Tongue (tissue), 2 donors: ENCODE results near the gene UST. TPM values are rescaled to one million over a fixed set of nuclear protein-coding genes. Genes with fewer than 3 reads are reported as not detected.
"Not testable (repeated sequence)": the region's sequence is repeated elsewhere in the genome, so short reads cannot be mapped to it uniquely, and the experiment has no call there.

Experiments
- DNase-seq: peaks from one replicate; pipeline ENCODE4 v3.0.0-alpha.2; 2015
- total RNA-seq: library from RNA; depleted of rRNA; stranded (reverse); fragments of >200 nt; gene quantifications from one replicate; pipeline ENCODE4 v1.2.3, GENCODE V29; 2014

Gene UST
- total RNA-seq, 1 donor from 2014 or later, result 15.0 TPM

DNA sequence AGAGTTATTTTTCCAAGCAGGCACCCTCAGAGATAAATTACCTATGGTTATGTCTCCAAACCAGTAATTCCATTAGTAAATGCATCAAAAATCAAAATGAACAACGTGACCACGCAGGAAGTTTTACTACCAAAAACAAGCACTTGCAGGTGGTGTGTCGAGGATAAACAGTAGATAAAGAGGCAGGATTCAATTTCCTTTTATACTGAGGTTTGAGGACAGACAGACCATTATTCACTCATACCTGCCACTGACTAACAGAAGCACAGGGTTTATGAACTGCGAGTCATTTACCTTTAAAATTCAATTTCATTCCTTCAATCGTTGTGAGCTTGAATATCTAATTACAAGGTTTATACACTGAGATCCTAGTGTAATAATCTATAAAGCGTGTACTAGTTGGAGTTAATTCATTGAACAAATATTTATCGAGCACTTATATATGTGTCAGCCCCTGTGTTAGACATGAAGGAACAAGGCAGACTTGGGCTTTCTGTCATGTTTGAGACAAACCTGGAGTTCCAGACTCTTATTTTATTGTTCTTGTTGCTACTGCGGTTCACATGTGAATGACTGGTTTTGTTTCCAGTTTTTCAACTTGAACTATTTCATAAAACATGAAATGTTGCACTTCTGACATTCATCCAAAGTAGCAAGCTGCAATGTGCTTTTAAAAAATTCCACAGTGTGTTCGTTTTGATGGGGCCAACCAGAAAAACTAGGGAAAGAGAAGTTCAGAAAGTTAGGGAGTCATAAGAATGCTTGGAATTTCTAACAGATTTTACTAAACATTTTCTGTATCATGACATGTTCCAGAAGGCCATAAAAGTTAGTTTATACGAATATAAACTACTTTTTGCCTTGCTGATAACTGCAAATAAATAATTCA lies 205.6 kb downstream of the UST start:
- DNase-seq, result peak; percentile 70

GRCh38 chr6:148954461-148954860 lies 207.6 kb downstream of the UST start:
- DNase-seq, result no peak

DNA sequence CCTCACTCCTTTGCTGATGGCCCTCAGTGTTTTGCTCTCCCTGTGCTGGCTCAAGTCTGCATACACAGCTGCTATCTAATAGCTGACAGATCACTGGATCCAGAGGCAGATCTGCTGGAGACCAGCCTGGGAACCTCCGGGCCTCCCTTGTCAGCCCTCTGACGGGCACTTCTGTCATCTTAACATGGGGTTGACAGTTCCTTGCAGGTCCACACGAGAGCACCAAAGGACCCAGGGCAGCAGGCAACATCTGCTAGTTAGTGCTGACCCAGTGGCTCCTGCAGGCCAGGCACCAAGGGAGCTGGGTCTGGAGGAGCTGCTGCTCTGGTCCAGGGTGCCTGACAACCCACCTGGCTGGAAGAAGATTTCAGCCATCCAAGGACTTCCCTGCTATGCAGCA lies 208.1 kb downstream of the UST start:
- no peak for DNase-seq

DNA sequence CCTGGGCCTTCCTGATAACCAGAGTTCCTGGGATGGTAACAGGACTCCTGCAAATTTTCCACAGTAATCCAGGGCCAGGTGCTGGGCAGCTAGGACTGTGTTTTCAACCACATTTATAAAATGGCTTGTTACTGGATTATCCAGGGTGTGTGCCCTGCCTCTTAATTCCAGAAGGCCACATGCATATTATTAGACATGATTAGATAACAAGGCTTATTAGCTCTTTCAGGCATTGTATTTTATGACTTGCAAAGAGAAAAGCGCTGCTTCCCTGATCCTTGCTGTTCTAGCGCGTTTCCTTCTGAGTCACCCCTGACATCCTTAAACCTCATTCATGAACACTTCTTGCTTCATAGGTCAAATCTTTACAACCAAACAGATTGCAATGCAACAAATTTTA lies 208.6 kb downstream of the UST start:
- no peak for DNase-seq

- not testable (repeated sequence) for DNase-seq
Measured at GRCh38 chr6:148956163-148956562, 209.3 kb downstream of the UST start.

- no peak for DNase-seq
Measured at GRCh38 chr6:148957752-148958151, 210.9 kb downstream of the UST start.

DNA sequence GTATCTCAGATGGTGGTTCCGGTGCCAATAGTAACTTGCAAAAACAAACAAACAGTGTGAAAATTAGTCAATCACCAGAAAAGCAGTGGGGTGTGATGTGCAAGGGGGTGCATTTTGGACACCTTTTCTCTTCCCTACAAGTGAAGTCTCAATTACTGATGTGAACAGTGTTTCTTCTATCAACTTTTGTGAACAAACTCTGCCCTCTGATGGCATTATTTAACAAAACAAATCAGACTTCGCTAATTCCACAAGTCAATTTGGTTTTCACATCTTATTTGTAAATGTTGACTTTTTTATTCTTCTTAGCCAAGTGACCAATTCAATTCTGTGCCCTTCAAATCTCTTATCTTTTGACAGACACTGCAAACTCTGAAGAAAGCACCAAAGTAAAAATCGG lies 212.2 kb downstream of the UST start:
- DNase-seq, result no peak

DNA sequence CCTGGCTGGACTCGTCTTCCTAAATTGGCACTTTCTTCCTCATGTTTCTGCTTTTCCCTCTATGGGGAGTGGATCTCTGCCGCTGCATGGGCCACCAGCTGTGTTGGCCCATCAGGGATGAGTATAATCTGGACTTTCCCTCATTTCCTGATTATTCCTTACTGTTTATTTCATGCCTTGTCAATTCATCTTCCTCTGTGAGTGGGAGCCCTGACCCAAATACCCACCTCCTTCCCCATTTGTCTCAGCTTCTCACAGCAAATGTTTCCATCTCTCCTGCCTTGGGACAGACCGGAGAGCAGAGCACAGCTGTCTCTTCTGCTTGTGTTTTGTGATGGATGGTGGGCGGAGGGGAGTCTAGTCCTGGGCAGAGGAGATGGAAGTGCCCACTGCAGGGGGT lies 212.7 kb downstream of the UST start:
- peak; percentile 72 for DNase-seq

GRCh38 chr6:148962854-148963515 lies 216.2 kb downstream of the UST start:
- no peak for DNase-seq

GRCh38 chr6:148963738-148964137 lies 216.9 kb downstream of the UST start:
- no peak for DNase-seq

- DNase-seq, result no peak
Measured at GRCh38 chr6:148964467-148964866, 217.6 kb downstream of the UST start.

- no peak for DNase-seq
Measured at GRCh38 chr6:148965287-148965686, 218.5 kb downstream of the UST start.

DNA sequence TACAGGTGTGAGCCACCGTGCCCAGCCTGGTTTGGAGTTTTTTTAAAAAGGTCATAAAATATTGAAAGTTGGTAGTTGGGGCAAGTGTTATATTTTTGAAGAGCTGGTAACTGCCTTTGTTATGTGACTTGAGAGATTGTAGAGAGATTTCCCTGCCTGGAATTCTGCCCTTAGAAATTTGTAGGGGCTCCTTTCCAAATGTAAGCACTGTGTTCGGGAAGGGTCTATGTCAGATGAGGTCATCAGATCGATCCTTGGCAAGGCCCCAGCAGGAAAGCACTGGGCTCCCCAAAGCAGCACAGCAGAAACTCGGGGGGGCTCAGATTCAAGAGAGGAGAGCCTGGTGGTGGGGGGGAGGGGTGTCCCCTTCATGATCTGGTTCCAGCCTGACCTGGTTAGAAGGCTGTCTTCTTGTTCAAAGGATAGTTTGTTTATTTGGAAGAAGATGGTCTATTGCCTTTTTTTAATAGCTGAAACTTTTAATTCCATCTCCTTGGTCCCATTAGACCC lies 220.2 kb downstream of the UST start:
- DNase-seq, result no peak

DNA sequence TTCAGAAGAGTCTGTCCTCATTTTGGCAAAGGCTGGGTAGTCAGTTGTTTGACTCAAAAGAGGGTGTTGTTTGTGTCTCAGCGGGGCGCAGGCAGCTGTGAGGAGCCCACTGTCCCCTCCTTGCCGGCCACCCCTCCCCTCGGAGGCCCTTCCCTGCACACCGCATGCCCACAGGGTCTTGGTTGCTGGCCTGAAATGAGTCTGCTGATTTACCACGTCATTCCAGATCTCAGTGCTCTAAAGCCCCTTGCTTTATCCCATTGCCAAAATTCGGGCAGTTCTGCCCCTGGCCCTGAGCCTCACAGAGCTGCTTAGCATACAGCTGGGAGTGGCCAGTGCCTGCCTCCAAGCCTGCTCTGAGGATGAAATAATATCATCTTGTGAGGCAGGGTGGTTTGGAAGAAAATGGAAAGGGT lies 220.7 kb downstream of the UST start:
- DNase-seq, result peak; percentile 78

DNA sequence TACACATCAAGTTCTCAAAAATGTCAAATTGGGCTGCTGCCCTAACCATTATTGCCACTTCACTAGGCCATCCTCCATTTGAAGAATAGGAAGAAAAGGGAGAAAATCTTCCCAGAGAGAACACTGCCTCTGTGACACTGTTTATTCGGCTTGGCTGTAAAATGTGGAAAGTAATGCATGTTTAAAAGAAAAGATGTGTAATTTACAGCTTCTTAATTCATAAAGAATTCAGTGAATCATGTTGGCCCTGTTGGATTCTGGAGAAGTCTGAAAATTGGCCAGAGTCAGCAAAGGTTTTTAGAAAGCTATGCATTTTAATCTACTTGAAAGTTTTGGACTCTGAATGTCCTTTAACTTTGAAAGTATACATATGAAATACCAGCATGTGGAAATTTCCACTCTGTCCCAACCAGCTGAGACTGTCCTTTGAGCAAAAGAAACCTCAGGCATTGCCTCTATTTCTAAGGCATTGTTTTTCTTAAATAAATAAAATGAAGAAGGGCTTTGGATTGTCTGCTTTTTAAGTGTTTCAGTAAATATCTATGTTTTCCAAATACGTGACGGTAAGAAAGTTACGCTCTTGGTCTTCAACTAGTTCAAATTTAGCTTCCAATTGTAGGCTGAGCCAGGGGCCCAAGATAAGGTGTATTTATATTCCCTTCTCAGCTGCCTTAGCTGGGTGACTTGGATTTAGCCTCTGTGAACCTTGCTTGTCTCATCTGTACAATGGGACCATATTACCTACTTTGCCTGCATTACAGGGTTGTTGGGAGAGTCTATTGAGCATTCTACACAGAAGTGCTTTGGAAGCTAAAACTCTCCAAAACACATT lies 222.2 kb downstream of the UST start:
- DNase-seq, result peak; percentile 61

GRCh38 chr6:148969603-148970061 lies 222.8 kb downstream of the UST start:
- peak; percentile 95 for DNase-seq

DNA sequence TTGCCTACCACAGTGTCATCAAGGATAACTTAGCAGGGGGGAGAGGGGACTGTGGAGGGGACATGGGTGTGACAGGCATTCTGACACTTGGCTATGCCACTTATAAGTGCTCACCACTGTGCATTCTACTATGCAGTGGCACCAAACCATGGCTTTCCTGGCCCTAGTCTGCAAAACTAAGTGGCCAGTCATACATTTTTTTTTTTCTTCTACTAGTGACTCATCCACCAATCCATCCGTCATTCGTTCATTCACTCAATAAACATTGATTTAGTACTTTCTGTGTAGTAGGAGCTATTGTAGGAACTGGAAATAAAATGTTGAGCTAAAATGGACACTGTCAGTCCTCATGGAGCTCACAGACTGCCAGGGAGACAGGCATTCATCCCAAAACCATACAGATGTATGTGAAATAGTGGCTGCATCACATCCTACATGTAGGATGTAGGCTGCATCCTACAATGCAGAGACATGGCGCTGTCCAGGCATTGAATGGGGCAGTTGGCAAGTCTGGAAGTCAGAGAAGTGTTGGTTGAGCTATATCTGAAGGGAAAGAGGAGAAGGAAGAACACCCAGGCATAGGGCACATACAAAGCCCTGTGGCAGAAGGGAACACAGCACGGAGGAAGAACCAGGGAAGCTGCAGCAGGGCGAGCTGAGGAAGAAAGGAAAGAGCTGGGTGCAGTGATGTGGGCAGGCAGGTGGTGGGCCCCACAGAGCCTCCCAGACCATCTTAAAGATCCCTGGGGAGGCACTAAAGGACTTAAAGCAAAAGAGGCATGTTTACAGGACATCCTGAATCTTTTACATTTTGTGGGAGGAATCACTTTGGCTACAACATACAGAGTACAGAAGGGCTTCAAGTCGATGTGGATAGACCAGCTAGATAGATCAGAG lies 224.4 kb downstream of the UST start:
- no peak for DNase-seq

GRCh38 chr6:148972481-148972880 lies 225.7 kb downstream of the UST start:
- peak; percentile 92 for DNase-seq

DNA sequence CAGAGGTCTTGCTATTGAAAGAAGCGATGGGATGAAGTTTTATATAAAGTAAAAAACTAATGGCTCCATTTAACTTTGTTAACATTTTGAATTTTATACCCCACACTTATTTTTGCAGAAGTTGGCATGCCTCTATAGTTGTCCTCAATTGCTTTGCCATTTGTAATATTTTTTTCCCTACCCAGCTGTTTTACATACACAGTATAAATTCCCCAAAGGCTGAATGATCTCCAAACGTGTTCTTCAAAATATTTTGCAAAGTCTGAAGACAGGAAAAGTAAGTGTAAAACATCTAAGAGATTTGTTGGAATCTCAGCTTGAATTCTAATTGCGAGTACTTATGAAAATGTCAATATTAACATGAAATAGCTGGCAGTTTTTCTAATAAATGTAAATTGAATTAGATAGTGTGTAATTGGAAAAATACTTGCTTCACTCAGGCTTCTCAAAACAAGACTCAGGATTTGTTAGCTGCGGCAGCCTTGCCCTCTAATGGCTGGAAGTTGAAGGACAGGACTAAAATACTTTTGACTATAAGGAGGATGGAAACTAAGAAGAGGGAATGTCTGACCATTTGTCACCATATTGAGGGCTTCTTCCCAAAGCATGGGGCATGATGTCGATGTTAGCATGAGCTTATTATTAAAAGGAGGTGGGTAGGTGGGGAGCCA lies 226.8 kb downstream of the UST start:
- DNase-seq, result peak; percentile 81

DNA sequence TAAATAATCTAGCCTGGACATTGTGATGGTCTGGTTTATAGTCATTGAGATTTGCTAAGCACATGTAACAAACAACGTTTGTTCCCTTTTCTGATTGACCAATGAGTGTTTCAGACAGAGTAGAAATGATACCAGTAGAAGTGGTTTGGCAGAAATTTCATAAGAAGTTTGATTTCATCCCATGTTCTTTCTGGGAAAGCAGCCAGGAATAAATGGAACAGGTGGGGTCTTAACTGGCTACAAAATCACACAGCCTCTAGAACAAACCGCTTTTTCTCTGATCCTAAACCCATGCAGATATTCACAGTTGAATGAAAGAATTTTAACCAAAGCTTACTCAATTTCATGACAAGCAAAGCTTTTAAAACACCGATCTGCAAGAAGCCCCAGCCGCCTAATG lies 227.5 kb downstream of the UST start:
- DNase-seq, result peak; percentile 70

DNA sequence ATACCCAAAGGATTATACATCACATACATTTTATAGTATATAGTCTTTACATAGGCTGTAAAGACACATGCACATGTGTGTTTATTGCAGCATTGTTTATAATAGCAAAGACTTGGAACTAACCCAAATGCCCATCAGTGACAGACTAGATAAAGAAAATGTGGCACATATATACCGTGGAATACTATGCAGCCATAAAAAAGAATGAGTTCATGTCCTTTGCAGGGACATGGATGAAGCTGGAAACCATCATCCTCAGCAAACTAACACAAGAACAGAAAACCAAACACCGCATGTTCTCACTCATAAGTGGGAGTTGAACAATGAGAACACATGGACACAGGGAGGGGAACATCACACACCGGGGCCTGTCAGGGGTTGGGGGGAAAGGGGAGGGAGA lies 231.5 kb downstream of the UST start:
- not testable (repeated sequence) for DNase-seq
